Stimulated activated CD8-positive, alpha-beta memory T cell treated with anti-CD3 and anti-CD28 coated beads, Interleukin-15, amount 100 ng/mL, for 48 hours (primary cell): ENCODE measurements around the gene PSD.

Experiments used
- DNase-seq, 2 donors: peaks; one replicate each; pipeline ENCODE4 v3.0.0-alpha.2; 2020; ENCODE audit warnings: low read depth in 2 of 2

PSD gene

GRCh38 chr10:102420181-102420713 lies 1.7 kb upstream of the PSD start:
- DNase-seq, result no peak

GRCh38 chr10:102419269-102420180 lies 940 bp upstream of the PSD start:
- DNase-seq, result no peak

- no peak for DNase-seq
Observed at GRCh38 chr10:102416695-102417094, 1.9 kb downstream of the PSD start.

GRCh38 chr10:102416283-102416682 lies 2.3 kb downstream of the PSD start:
- no peak for DNase-seq

- DNase-seq, result no peak
Observed at GRCh38 chr10:102414749-102415148, 3.8 kb downstream of the PSD start.

GRCh38 chr10:102413806-102414561 lies 4.6 kb downstream of the PSD start:
- no peak for DNase-seq

GRCh38 chr10:102413053-102413705 lies 5.4 kb downstream of the PSD start:
- DNase-seq, result no peak

GRCh38 chr10:102412293-102412692 lies 6.3 kb downstream of the PSD start:
- no peak for DNase-seq

- no peak for DNase-seq
Observed at GRCh38 chr10:102411341-102412255, 7.0 kb downstream of the PSD start.

GRCh38 chr10:102410429-102411073 lies 8.0 kb downstream of the PSD start:
- DNase-seq, result no peak

GRCh38 chr10:102409604-102410428 lies 8.8 kb downstream of the PSD start:
- no peak for DNase-seq

- DNase-seq, result peak; percentile 71 to 72
Observed at GRCh38 chr10:102408728-102409603, 9.6 kb downstream of the PSD start.

GRCh38 chr10:102408131-102408727 lies 10.4 kb downstream of the PSD start:
- DNase-seq, result no peak

GRCh38 chr10:102407425-102408130 lies 11.0 kb downstream of the PSD start:
- DNase-seq, result no peak

GRCh38 chr10:102406815-102407214 lies 11.8 kb downstream of the PSD start:
- DNase-seq, result no peak

- DNase-seq, result no peak
Observed at GRCh38 chr10:102405632-102406031, 13.0 kb downstream of the PSD start.

GRCh38 chr10:102405108-102405571 lies 13.4 kb downstream of the PSD start:
- no peak for DNase-seq
